Colon (tissue), 2 donors: ENCODE results near the gene SF3A2.

Source experiments
- FAIRE-seq: peaks from 2 replicates; lab custom pipeline; 2012; peaks lifted over from hg19 to GRCh38; lab: Jason Lieb, UNC
- donor health status: control.
- donor health status: control.

Gene SF3A2

DNA sequence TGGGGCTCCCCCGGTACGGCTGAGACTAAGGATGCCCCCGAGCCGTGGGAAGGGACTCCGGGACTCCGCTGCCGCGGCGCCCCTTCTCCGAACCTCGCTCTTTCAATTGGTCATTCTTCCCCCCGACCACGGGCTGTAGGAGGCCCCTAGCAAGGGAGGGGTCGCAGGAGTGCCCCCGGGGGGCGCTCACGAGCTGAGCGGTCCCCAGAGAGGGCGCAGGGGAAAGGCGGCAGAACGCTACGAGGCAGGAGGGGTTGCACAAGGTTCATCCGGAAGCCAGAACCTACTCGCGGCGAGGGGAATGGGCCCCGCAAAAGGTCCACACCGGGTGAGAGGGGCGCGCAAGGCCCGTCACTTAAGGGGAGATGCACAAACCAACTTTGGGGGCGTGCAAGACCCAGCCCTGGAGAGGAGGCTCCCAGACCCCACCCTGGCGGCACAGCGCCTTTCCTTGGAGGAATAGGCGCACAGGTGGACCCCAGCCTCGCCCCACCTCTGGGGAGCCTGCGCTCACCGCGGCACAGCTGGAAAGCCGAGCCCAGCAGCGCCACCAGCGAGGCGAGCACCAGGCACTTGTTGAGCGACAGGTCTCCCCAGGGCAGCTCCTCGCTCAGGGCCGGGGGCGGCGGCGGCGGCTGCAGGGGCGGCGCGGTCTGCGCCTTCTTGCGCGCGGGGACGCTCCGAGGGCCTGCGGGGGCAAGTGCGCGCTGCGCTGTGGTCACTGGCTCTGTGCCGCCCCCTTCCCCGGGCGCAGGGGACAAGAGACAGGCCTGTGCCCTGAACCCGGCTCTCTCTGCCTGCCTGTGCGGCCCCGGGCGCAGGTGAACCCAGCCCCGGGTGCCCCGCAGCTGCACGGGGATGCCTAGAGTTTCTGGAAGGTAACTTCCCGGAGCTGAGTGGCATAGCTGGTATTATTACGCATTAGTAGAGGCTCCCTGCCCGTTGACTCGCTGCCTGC lies 16.8 kb downstream of the SF3A2 start:
- FAIRE-seq = no peak

GRCh38 chr19:2254064-2254872 lies 17.6 kb downstream of the SF3A2 start:
- FAIRE-seq = no peak

GRCh38 chr19:2255112-2255845 lies 18.7 kb downstream of the SF3A2 start:
- FAIRE-seq = no peak

DNA sequence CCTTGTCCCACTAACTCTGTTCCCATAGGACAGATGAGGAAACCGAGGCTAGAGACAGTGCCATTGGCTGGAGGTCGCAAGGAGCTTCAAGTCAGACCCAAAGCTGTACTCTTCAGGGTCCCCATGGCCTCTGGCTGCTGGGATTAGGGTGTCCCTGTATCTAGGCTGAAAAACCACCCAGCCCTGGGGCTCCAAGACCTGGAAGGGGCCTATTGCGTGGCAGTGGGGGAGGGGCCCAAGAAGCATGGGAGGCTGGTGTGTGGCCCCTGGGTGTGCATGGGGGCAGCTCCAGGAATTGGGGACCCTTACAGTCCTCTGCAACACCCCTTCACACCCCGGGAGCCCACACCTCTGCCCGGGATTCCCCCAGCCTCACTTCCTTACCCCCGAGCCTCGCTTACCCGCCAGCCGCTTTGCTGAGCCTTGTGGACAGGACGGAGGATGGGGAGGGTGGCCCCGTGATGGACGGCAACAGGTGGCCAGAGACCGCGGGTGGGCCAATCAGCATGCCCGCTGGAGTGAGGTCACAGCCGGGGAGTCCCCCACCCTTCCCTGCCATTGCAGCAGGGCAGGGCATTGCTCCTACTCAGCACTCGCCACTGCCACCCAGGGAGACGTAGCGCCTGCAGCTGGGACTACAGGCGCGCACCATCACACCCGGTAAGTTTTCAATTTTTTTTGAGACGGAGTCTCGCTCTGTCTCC lies 19.5 kb downstream of the SF3A2 start, which contains the start of gene JSRP1:
JSRP1 (minus strand) TSS at position 436 of the 704 bp plus-strand sequence. CDS start 1,103 bp downstream, outside the sequence.
- no peak for FAIRE-seq

DNA sequence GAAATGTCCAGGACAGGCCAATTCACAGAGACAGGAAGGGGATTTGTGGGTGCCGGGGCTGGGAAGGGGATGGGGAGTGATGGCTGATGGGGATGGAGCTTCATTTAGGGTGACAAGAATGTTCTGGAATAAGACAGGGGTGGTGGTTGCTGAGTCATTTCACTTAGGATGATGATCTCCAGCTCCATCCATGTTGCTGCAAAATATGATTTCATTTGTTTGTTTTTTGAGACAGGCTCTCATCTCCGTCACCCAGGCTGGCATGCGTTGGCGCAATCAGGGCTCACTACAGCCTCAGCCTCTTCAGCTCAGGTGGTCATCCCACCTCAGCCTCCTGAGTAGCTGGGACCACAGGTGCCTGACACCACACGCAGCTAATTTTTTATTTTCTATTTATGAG lies 22.7 kb downstream of the SF3A2 start:
- no peak for FAIRE-seq

DNA sequence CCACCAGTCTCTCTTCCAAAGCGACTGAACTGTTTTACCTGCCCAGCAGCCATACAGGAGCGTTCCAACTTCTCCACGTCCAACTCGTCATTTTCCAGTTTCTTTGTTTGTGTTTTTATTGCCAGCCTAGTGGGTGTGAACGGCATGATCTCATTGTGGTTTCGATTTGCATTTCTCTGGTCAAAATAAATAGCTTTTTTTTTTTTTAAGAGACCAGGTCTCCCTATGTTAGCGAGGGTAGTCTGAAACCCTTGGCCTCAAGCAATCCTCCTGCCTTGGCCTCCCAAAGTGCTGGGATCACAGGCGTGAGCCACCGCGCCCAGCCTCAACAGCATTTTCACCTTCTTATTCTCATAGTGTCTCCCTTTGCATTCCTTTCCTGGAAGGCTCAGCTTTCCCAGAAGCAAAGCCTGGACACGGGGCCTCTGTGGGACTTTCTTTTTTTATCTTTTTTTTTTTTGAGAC lies 23.7 kb downstream of the SF3A2 start:
- no peak for FAIRE-seq

- no peak for FAIRE-seq
These were observed 25.0 kb downstream of the SF3A2 start for GRCh38 chr19:2261438-2262172.

DNA sequence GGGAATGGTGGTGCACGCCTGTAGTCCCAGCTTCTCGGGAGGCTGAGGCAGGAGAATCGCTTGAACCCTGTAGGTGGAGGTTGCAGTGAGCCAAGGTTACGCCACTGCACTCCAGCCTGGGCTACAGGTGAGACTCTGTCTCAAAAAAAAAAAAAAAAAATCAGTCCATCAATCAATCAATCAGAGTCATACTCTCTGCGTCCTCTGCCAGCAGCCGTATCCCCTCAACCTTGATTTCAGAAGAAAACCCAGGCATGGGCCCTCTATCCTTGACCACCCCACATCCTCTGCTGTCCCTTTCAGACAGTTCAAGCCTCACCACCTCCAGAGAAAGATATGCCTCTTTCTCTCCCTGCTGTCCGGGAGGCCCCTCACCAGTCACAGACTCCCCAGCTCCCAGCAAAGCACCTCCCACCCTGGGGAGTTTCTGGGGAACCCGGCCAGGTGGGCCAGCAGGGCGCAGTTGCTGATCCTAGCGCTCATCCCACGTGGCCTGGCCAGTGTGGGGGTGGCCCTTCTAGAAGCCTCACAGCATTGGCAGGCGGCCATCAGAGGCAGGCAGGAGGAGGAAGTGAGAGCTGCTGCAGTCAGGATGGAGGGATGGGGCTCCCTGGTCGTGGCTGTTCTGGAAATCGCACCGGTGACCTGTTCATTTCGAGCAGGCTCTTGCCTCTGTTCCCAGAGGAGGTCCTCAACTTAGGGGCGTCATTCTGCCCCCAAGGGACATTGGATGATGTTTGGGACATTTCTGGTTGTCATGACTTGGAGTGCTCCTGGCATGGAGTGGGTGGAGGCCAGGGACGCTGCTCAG lies 29.8 kb downstream of the SF3A2 start:
- no peak for FAIRE-seq

GRCh38 chr19:2268480-2268830 lies 31.8 kb downstream of the SF3A2 start:
- no peak for FAIRE-seq

GRCh38 chr19:2268861-2269243 lies 32.2 kb downstream of the SF3A2 start:
- FAIRE-seq = no peak

DNA sequence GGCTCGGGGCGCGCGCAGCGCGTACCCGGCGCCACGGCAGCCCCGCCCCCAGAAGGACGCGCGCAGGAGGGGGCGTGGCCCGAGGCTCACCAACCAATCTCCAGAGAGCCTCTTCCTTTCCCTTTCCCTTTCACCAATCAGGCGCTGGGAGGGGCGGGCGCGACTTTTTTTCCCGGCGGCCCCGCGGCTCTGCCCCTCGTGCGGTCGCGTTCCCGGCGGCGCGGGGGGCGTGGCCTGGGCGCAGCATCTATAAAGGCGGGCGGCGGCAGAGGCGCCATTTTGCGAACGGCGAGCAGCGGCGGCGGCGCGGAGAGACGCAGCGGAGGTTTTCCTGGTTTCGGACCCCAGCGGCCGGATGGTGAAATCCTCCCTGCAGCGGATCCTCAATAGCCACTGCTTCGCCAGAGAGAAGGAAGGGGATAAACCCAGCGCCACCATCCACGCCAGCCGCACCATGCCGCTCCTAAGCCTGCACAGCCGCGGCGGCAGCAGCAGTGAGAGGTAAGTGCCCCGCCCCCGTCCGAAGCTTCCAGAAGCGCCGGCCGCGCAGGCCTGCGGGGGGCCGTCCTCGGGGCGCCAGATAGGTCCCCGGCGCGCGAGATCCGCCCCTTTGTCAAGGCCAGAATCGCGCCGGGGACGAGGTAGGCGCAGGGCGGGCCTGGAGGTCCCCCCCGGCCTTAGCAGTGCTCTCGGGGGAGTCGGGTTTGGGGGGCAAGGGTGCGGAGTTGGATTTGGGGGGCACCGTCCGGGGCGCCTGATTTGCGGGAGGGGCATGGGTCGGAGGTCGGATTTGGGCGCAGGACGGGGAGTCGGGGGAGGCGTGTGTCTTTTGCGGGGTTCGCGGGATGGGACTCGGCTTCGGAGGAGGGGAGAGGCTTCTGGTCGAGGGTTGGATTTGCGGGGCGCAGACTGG lies 32.9 kb downstream of the SF3A2 start:
- FAIRE-seq = no peak

DNA sequence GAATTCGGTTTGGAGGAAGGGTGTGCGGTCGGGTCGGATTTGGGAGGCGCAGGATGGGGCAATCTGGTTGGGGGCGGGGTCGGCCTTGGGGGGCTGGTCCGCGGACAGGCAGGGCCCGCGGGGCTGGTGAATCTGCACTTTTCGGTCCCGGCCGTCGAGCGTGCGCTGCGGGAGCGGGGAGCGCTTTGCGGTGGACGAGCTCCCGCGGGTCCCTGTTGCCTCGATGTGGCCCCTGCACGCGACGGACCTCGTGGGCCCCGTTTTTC lies 33.5 kb downstream of the SF3A2 start:
- no peak for FAIRE-seq

GRCh38 chr19:2270423-2271233 lies 34.0 kb downstream of the SF3A2 start:
- no peak for FAIRE-seq

DNA sequence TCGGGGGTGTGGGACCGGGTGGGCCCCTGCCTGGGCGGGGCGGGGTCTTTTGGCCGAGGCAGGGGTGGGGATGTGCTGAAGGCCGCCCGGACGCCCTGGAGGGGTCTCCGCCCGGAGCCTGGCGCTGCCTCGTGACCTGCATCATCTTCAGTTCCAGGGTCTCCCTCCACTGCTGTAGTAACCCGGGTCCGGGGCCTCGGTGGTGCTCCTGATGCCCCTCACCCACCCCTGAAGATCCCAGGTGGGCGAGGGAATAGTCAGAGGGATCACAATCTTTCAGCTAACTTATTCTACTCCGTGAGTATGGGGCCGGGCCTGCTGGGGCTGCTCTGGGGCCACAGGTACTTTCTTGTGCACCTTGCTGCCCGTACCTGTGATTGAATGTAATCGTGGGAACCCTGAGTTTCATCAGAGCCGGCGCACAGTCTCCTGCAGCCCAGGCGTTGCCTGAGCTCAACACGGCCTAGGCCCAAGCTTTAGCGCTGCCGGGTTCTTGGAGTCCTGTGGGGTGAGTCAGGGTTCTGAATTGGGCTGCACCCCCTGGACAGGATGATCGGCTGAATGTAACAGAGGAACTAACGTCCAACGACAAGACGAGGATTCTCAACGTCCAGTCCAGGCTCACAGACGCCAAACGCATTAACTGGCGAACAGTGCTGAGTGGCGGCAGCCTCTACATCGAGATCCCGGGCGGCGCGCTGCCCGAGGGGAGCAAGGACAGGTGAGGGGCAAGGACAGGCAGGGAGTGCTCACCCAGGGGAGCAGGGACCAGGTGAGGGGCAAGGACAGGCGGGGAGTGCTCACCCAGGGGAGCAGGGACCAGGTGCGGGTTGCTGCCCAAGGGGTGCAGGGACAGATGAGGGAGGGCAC lies 34.8 kb downstream of the SF3A2 start:
- no peak for FAIRE-seq

- FAIRE-seq = no peak
These were observed 36.9 kb downstream of the SF3A2 start for GRCh38 chr19:2273356-2274184.

DNA sequence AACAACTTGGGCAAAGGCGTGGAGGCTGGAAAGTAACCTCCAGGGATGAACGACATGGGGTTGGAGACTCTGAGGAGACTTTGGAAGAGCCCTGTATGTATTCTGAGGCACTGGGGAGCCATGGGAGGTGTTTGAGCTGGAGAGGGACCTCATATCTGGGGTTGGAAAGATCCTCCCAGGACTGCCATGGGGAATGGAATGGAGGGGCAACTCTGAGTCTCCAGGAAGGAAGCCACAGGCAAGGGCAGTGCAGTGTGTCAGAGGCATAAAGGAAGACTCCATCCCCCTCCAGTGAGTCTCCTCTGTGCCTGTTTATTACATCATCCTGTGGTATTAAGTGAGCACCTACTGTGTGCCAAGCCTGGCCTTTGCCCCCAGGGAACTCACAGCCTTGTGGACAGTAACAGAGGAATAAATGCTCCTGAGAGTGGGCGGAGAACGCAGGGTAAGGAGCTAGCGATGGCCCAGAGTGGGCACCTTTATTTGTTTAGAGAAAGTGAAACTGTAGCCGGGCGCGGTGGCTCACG lies 37.6 kb downstream of the SF3A2 start:
- FAIRE-seq = no peak
